NCI-H82 treated with DMSO at 0.1 percent for 48 hours (cell line): Measurements from ENCODE around the gene CALY.
"Not testable (repeated sequence)": the region's sequence is repeated elsewhere in the genome, so short reads cannot be mapped to it uniquely, and the experiment has no call there.

ENCODE experiments used
- DNase-seq: peaks from one replicate; lab custom pipeline; 2025; ENCODE audit not compliant: unreplicated experiment; lab: John Stamatoyannopoulos, UW

Gene CALY

DNA sequence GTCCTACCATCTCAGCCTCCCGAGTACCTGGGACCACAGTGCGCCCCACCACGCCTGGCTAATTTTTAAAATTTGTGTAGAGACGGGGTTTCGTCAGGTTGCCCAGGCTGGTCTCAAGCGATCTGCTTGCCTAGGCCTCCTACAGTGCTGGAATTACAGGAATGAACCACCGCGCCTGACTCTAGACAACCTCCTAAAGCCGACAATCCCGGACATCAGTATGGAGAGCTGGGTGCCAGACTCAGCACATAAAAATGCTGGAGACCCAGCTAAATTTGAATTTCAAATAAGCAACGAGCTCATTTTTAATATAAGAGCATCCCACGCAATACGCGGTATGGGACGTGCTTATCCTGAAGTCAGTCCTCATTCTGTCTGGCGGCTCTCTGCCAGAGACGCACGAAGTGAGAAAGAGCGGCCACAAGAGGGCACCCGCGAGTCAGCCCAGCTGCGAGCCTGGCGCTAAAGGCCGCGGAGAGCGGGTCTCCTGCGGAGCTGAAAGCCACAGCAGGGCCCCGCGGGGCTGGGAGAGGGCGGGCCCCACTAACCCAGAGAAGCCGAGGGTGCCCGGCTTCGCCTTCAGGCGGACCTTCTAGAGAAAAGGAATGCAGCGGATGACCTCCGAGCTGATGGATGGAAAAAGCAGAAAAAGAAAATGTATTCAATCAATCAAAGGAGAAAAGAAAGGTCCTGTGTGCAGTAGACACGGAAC is 7.0 kb downstream of the CALY start:
- peak; percentile 54 for DNase-seq

DNA sequence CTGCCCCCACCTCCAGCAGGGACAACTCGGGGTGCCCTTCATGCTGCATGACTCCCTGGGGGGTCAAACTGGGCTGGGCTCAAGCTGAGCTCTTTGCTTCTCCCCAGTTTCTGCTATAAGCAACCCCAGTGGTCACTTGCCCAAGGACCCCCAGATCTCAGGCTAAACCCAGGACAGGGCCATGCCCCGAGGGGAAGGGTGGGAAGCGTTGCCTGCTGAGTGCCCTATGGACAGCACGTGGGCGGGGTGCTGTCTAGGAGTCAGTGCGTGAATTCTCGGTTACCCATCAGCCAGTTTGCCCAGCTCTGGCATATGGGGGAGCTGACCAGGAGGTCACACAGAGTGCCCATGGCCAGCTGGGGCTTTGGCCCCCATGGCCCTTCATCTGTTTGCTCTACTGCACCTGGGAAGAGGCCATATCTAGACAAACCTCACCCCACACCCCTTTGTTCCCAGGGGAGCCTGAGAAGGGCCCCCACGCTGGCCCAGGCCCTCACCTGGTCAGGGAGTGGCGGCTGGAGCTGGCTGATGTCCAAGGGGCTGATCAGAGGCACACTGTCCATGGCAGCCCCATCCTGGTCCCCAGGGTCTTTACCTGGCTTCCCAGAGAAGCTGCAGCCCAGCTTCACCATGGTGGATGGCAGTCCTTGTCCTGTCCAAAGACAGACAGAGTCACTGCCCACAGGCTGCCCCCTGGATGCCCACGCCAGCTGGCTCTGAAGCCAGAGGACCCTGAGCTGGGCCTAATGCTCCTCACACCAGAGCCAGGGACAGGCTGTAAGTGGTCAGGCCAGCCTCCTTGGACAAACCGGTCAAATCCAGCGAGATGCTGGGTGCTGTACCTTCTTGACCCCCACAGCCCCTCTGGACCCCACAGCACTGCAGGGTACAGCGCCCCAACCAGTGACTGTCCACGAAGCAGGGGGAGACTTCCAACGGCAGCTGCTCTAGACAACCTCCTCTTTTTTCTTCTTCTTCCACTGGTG is 8.0 kb downstream of the CALY start:
- DNase-seq: no peak

DNA sequence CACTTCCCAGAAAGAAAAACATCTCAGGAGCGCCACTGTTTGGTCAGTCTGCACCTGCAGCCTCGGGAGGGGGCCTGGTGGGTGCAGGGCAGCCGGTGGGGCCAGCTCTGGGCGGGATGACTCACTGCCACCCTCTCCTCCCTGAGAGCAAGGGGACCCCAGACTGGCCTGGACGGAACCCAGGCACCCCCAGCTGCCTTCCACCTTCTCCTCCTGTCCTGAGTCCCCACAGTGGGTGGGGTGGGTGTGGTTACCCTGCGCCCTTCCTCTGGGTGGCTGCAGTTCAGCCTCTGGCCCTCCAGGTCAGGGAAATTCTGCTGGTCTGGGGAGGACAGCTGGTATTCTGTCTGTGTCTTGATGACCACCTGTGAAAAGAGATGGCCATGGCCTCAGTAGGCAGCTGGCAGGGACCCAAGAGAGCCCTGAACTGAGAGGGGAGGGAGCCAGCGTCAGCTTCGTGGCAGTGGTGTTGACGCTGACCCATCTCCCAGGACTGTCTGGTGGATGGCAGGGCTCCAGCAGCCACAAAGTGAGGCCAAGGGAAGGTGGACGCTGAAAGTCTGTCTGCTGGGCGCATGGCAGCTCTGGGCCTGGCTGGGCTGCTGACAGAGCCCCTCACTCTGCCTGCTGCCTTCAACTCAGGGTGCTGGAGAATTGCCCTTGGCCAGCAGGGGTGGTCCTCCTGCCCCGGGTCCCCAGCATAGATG is 8.9 kb downstream of the CALY start:
- no peak for DNase-seq

DNA sequence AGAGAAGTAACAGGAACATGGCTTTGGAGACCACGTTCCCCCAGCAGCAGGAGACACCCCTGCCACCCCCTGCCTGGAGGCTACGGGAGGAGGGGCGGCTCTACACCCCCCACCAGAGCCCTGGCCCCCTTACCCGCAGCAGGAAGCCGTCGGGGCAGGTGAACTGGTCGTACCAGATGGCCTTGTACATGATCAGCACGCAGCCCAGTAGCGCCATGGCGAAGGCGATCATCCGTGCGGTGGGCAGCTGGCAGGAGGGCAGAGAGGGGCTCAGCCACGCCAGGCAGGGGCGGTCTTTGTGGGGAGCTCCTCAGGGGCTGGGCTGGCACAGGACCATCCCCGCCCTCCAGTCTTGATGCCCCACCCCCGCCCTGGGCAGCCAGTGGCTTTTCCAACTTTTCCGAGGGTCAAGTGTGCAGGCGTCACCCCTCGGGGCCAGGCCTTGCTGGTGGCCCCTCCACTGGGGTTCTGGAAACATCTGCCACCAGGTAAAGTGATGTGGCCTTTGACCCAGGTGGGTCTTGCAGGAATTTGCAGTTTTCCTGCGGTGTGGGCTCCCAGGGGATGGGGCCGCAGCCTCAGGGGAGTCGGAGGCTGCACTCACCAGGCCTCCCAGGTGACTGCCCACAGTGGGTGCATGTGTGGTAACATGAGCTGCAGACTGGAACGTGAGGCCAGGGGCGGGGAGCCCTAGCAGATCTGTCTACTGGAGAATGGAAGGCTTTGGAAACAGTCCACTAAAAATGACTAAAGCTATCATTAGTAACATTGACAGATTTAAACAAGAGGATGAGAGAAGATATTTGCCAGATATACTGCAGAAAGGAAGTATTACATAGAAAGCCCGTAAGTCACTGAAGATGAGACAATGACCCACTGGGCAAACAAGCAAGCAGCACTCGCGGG is 9.7 kb downstream of the CALY start:
- no peak for DNase-seq

DNA sequence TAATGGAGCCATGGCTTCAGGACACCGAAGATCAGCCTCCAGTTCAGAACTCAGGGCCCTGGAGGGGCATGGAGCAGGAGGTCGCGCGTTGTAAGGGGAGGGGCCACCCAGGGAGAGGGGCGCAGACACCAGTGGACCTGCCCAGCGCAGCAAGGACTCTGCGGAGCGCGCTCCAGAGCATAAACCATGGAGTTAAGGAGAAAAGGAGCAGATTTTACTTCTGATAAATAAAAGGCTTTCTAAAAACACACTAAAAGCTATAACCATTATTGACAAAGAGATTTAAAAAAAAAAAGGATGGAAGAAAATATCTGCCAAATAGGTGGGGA is 10.5 kb downstream of the CALY start:
- no peak for DNase-seq

DNA sequence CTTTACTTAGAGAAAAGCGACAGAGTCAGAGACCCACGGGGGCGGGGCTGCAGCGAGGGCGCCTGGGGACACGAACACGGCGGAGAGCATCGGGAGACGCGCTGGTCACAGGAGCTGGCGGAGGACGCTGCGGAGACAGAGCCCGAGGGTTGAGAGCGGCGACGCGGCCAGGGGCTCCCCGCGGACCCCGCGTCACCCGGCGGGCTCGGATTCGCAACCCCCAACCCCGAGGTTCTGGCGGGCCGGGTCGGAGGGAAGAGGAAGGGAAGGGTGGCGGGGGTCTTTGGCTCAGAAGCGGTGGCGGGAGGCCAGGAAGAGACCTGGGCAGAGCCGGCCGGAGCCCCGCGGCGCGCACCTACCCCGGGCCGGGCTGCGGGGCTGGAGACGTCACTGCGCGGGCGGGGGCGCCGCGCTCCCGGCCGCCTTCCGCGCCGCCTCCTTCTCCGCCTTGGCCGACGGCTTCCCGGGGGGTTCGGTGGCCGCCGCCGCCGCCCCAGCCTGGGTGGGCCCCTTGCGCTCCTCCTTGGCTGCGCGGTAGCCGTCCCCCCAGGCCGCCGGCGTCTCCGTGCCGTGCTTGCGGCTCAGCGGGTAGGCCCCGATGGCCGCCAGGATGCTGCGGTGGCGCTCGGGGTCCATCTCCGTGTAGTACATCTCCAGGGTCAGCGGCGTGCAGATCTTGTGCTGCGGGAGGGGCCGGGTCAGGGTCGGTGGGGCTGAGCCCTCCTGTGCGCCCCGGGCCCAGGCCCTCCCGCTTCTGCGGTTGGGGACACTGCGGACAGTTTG is 11.1 kb downstream of the CALY start:
- DNase-seq: no peak

DNA sequence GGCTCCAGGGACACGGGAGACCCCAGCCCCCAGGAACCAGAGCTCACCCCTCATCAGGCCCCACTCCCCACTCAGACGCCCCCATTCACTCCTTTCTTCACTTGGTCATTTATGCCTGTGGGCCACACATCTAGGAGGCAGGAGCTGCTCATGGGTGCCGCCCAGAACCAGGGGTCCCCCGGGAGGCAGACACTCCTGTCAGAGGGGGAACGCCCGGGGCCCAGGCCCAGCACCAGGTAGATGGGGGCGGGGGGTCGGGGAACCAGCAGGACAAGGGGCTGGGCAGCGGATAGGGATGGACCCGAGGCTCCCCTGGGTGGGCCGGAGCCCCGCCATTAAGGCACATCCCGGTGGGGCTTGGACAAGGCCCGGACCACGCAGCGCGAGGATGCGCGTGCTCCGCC is 11.8 kb downstream of the CALY start:
- no peak for DNase-seq

DNA sequence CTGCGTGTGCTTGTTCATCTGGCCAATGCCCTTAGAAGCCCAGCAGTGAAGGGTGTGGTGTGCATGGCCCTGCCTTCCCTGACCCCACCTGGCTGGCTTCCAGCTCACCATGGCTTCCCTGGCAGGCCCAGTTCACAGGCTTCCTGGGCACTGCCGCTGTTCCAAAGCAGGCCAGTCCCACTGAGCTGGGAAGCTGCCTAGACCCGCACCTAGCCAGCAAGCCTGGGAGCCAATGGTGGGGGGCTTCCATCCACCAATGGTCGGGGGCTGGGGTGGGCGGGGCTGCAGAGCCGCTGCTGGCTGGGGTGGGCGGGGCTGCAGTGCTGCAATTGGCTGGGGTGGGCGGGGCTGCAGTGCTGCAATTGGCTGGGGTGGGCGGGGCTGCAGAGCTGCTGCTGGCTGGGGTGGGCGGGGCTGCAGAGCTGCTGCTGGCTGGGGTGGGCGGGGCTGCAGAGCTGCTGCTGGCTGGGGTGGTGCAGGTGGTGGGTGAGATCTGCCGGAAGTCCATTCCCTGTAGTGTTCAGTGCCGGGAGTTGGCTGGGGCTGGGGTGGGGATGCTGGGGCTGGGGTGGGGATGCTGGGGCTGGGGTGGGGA is 12.4 kb downstream of the CALY start:
- peak; percentile 48 for DNase-seq

DNA sequence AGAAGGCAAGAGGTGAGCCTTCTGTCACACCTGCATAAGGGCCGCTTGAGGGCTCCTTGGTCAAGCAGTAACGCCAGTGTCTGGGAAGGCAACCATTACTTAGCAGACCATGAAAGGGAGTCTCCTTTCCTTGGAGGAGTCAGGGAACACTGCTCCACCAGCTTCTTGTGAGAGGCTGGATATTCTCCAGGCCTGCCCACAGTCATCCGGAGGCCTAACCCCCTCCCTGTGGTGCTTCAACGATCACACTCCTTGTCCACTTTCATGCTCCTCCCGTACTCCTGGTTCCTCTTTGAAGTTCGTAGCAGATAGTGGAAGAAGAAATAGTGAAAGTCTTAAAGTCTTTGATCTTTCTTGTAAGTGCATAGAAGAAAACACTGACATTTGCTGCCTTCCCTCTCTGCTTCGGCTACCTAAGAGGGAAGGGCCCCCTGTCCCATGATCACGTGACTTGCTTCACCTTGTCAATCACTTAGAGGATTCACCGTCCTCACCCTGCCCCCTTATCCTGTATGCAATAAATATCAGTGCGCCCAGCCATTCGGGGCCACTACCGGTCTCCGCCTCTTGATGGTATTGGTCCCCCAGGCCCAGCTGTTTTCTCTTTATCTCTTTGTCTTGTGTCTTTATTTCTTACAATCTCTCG is 14.5 kb downstream of the CALY start:
- DNase-seq: not testable (repeated sequence)

DNA sequence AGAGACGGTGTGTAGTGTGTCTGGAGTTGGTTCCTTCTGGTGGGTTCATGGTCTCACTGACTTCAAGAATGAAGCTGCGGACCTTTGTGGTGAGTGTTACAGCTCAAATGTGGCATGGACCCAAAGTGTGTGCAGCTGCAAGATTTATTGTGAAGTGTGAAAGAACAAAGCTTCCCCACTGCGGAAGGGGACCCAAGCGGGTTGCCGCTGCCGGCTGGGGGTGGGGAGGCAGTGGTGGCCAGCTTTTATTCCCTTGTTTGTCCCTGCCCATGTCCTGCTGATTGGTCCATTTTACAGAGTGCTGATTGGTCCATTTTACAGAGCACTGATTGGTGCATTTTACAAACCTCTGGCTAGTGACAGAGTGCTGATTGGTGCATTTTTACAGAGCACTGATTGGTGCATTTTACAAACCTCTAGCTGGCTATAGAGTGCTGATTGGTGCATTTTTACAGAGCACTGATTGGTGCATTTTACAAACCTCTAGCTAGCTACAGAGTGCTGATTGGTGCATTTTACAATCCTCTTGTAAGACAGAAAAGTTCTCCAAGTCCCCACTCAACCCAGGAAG is 15.8 kb downstream of the CALY start:
- not testable (repeated sequence) for DNase-seq

DNA sequence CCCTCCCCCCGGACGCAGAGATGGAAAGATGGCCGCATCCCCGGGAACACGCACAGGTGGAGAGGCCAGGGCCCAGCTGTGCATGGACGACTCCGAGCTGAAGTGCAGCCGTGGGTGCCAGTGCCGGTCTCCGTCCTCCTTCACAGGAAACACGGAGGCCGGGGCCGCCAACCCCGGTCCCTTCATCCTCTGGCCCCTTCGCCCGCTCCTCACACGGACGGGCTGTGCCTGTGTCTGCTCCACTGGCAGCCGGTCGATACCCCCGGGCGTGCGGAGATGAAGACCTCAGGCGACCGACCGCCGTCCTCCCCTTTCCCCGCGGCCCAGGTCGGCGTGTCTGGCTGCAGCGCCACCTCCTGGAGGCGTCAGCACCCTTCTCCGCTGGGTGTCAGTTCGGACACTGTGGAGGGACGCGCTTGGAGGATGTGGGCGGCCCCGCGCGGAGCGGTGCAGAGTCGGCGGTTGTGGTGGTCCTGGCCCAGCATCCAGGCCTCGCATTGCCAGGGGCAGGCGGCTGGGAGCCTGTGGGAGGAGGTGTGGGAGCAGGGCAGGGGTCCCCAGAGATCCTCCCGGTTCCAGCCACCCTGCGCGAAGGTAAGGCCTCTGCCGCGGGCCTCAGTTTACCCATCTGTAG is 18.1 kb downstream of the CALY start:
- DNase-seq: no peak

DNA sequence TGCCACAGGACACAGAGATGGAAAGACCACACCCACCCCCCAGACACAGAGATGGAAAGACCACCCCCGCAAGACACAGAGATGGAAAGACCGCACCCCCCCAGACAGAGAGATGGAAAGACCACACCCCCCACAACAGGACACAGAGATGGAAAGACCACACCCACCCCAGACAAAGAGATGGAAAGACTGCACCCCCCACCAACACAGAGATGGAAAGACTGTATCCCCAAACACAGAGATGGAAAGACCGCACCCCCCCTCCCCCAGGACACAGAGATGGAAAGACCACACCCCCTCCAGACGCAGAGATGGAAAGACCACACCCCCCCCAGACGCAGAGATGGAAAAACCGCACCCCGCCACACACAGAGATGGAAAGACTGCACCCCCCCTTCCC is 20.0 kb downstream of the CALY start:
- no peak for DNase-seq

DNA sequence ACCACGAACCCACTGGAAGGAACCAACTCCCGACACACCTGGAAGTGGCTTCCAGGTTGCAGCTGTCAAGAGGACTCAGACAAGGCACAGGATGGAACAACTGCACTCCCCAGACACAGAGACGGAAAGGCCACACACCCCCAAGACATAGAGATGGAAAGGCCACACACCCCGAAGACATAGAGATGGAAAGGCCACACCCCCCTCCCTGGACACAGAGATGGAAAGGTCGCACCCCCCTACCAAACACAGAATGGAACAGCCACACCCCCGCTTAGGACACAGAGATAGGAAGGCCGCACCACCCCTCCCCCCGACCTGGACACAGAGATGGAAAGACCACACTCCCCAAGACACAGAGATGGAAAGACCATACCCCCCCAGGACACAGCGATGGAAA is 20.4 kb downstream of the CALY start:
- no peak for DNase-seq

DNA sequence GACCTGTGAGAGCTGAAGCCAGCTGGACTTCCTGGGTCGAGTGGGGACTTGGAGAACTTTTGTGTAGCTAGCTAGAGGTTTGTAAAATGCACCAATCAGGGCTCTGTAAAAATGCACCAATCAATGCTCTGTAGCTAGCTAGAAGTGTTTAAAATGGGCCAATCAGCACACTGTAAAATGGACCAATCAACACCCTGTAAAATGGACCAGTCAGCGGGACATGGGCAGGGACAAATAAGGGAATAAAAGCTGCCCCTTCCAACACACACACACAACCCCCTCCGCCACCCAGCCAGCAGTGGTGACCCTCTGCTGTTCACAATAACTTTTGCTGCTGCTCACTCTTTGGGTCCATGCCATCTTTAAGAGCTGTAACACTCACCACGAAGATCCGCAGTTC is 20.8 kb downstream of the CALY start:
- no peak for DNase-seq

DNA sequence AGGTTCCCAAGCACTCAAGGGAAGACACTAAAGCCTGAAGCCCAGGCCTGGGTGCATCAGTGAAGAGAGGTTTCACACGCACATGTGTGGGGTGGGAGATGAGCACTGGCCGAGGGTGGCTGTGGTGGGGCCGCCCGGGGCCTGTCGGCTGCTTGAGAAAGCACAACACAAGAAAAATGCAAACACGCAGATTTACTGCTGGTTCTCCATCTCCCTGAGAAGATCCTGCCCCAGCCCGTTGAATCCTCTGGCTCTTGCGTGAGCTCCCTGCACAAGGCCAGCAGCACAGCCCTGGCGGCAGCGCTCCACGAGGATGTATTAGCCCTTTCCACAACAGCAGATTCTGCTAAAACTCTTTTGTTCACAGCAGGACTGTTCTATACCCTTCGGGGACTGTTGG is 21.8 kb downstream of the CALY start:
- no peak for DNase-seq

DNA sequence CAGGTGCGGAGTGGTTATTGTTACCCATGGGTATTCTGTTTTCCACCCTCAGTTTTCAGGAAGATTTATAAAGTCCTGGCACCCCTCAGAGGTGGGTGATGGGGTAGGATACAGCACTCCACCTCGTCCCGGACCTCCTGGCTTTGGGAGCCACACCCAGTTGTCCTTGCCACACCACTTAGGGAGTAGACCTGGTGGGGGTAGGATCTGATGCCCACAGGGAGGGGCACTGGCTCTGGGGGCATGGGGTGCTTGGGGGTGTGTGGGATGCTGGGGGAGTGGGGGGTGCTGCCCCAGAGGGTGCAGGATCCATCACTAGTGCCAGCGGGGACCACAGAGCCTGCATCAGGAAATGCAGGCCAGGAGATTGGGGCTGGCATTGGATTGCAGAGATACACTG is 23.5 kb downstream of the CALY start:
- DNase-seq: no peak

DNA sequence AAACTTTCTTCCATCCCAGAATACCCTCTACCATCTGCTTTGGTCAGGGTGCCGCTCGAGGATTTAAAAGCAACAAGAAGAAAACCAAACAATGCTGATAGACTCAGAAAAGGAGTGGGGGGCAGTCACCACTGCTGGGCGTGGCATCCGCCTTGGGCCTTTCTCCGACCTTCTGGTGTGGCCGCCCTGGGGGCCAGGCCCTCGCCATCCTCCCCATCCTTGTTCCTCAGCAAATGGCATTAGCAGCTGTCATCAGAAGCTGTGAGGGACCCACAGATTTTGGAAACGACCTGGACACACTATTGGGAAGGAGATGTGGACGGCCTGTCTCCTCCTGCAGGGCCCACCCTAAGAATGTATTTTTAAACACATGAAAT is 23.9 kb downstream of the CALY start:
- DNase-seq: no peak

DNA sequence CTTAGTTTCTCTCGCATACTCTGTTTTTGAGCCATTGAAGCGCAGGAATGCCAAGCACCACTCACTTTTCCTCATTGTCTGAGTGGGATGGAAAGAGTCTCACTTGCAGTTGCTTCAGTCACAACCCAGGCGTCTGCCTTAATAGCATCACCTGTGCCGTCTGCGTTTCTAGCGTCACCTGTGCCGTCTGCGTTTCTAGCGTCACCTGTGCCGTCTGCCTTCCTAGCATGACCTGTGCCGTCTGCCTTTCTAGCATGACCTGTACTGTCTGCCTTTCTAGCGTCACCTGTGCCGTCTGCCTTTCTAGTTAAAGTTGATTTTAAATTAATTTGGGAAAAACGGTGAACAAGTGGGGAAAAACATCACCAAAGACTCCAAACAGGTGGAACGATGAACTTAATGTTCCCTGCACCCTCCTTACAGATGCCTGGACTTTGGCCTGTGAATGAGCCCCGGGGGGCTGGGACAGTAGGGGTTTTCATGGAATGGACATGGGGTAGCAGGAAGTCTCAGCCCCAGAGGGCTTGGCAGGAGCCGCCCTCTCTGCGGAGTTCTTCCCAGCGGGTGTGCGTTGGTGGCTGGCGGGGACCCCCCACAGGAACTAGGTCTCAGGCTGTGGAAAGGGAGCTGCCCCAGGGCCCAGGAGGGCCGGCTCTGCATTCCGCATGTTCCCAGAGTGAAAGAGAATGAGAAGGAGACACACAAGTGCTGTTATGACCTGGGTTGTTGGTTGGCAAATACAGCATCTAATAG is 24.5 kb downstream of the CALY start:
- DNase-seq: no peak
